Mammary epithelial cell (primary cell): ENCODE results near the gene IL31.

ENCODE experiments used
- CTCF ChIP-seq, 2 donors: IDR thresholded peaks in 1 of 2; conservative IDR thresholded peaks in 1 of 2; 2 replicates each; pipeline ENCODE4 v1.5.1; 2011 to 2012; ENCODE audit warnings: inconsistent platforms in 2 of 2, low read length in 2 of 2, mild to moderate bottlenecking in 2 of 2, control low read depth in 1 of 2, low read depth in 1 of 2; ENCODE audit not compliant: insufficient read depth in 1 of 2; ENCODE audit errors: extremely low read depth in 1 of 2
- EZH2 ChIP-seq: IDR thresholded peaks from 2 replicates; pipeline ENCODE4 v1.6.1; 2012; ENCODE audit warnings: low read length, inconsistent platforms, borderline replicate concordance

GRCh38 chr12:122148657-122149056, 25.4 kb downstream of the IL31 start:
- TF ChIP-seq CTCF (conservative IDR thresholded peaks at IDR 0.05 in 1 of 2, IDR thresholded peaks at IDR 0.05 in 1 of 2; ENCODE audit: extremely low read depth in 1 of 2, insufficient read depth in 1 of 2, low read depth in 1 of 2, low read length in 2 of 2) (no peak), EZH2 (no peak)
